Activated CD8-positive, alpha-beta memory T cell treated with anti-CD3 and anti-CD28 coated beads, Interleukin-2, amount 10 ng/mL, durations not matched to agents 7 days and 5 days (primary cell): ENCODE results near the gene ADARB2. TPM values are rescaled to one million over a fixed set of nuclear protein-coding genes. Genes with fewer than 3 reads are reported as not detected.

ENCODE experiments used
- ATAC-seq: fragments of 150-1000 bp; cut with Tn5 transposase; one replicate; pipeline ENCODE4 v1.10.0; 2021; ENCODE audit warnings: moderate library complexity
- CTCF ChIA-PET: fragments of 350-600 bp; sonication (Branson Sonifier 250); formaldehyde crosslinking; loops from one replicate; lab custom pipeline; 2021; ENCODE audit warnings: antibody characterized with exemption; lab: Charles Lee
- DNase-seq: peaks from one replicate; pipeline ENCODE4 v3.0.0-alpha.2; 2020
- H3K27ac Mint-ChIP-seq: one replicate; pipeline ENCODE4 v1.8.0; 2021; ENCODE audit warnings: mild to moderate bottlenecking, mixed read lengths
- H3K27me3 Mint-ChIP-seq: one replicate; pipeline ENCODE4 v1.8.0; 2021; ENCODE audit warnings: mixed read lengths
- H3K36me3 Mint-ChIP-seq: one replicate; pipeline ENCODE4 v1.8.0; 2021; ENCODE audit warnings: mild to moderate bottlenecking, mixed read lengths
- H3K4me1 Mint-ChIP-seq: one replicate; pipeline ENCODE4 v1.8.0; 2021; ENCODE audit warnings: mixed read lengths
- H3K4me3 Mint-ChIP-seq: one replicate; pipeline ENCODE4 v1.8.0; 2021; ENCODE audit warnings: mild to moderate bottlenecking, moderate library complexity, mixed read lengths
- H3K9me3 Mint-ChIP-seq: one replicate; pipeline ENCODE4 v1.8.0; 2022; ENCODE audit warnings: low read depth, mixed read lengths
- total RNA-seq, 2 experiments: library from RNA; stranded (reverse); gene quantifications; one replicate each; pipeline ENCODE4 v1.2.3, GENCODE V29; 2021

Gene ADARB2
- total RNA-seq, 2 experiments from 2014 or later, result not detected

DNA sequence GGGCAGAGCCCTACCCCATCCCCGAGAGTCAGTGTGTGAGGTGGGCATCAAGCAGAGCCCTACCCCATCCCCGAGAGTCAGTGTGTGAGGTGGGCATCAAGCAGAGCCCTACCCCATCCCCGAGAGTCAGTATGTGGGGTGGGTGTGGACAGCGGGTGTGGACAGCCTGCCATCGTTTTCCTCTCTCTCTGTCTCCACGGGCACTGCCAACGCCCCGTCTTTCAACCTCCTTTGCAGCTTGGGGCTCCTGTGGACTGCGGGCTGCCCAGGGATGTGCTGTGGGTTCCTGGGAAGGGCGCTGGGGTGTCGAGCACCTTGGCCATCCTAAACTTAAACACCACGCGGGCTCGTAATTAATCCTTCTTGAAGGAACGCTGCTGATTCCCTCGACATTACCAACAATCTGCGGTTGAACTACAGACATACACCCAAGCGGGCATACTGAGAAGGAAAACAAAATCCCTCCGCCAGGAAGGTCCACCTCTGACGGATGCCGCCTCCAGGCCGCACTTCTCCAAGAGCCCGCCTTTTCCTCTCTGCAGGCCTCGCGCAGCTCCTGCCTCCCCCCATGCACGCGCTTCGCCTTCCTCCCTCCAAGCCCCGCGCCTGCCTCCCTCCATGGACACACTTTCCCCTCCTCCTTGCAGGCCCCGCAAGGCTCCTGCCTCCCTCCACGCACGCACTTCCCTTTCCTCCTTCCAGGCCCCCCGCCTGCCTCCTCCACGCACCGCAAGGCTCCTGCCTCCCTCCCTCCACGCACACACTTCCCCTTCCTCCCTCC is 65.1 kb downstream of the ADARB2 start:
- CTCF ChIA-PET, result no interaction called here
- Mint-ChIP-seq H3K4me3 (no peak overlapping the region), H3K36me3 (no peaks in the 10 kb centered on the region), H3K9me3 (no peaks in the 10 kb centered on the region), H3K4me1 (no peaks in the 10 kb centered on the region), H3K27me3 (no peaks in the 10 kb centered on the region), H3K27ac (no peak overlapping the region)
- ATAC-seq (no peak), DNase-seq (no peak)

DNA sequence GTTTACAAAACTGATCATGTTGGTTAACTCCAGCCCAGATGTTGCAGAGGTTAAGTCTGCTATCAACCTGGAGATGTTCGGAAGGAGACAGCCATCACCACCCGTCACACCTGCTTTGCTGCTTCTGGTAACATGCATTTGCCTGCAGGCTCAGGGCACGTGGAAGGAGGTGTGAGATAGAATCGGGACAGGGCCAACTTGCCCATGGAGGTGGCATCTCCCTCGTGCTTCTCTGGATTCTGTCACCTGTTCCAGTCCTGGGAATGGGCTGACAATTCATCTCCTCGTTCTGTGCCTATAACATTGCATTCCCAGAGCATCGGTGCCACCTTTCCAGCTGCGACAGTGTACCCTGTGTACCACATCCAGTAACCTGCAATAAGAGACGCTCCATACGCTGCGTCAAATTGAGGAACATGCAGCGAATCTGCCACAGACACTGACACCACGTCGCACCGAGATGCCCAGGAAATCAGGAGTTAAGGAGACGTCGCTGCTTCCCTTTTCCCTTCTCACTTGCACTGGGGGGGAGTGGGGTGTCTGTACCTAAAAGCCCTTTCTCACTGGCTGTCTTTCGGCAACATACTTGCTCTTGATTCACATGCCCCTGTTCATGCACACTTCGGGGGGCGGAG is 65.8 kb downstream of the ADARB2 start:
- H3K9me3 Mint-ChIP-seq, result no peaks in the 10 kb centered on the region
- ATAC-seq, result no peak
- H3K4me3 Mint-ChIP-seq, result no peak overlapping the region
- no peak for DNase-seq
- H3K27me3 Mint-ChIP-seq, result no peaks in the 10 kb centered on the region
- H3K36me3 Mint-ChIP-seq, result no peaks in the 10 kb centered on the region
- no peaks in the 10 kb centered on the region for H3K4me1 Mint-ChIP-seq
- no peak overlapping the region for H3K27ac Mint-ChIP-seq
- CTCF ChIA-PET, result no interaction called here

DNA sequence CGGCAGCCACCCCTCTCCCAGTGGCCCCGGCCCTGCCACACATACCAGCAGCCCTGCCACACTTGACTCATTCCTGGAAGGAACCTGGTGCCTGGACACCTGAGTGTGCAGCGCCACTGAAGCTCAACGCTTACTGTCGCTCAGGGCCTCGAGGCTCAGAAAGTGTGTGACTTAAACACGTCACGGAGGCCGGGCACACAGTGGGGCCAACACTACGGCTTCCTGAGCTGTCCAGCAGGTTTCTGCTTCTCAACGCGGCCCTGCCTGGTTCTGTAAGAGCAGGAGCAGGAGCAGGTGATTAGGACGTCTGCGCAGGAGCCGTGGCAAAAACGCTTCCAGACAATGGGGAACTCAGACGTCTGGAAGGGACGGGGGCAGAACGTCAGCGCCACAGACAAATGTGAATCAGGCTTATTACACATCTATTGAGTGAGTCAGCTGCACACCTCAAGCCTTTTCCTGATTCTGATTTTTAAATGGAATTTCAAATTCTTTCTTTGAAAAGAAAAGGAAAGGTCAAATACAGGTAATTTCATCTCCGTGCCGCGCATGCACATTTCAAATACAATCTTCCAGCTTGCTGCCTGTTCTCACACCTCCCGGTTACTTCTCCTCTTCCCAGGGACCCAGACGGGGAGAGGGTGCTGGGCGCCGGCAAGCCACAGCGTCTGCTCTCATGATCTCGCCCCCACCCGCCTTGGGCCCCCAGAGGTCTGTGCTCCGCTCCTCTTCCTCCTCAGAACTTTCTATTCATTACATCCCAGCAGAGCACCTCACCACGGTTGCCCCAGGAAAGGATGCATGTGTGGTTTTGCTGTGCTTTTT is 66.6 kb downstream of the ADARB2 start:
- DNase-seq, result no peak
- no peak for ATAC-seq
- Mint-ChIP-seq H3K4me1 (no peaks in the 10 kb centered on the region), H3K9me3 (no peaks in the 10 kb centered on the region), H3K4me3 (no peak overlapping the region), H3K27me3 (no peaks in the 10 kb centered on the region), H3K27ac (no peak overlapping the region), H3K36me3 (no peaks in the 10 kb centered on the region)
- CTCF ChIA-PET, result no interaction called here

DNA sequence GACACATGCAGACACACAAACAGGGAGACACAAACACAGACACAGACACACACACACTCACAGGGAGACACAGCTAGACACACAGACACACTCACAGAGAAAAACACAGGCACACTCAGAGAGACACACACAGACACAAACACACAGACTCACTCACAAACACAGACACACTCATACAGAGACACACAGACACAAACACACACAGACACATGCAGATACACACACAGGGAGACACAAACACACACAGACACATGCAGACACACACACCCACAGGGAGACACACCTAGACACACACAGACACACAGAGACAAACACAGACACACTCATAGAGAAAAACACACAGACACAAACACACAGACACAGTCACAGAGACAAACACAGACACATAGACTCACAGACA is 67.9 kb downstream of the ADARB2 start:
- no peak overlapping the region for H3K27ac Mint-ChIP-seq
- H3K4me1 Mint-ChIP-seq, result no peaks in the 10 kb centered on the region
- no peak for DNase-seq
- no peaks in the 10 kb centered on the region for H3K36me3 Mint-ChIP-seq
- H3K4me3 Mint-ChIP-seq, result no peak overlapping the region
- CTCF ChIA-PET, result no interaction called here
- no peaks in the 10 kb centered on the region for H3K27me3 Mint-ChIP-seq
- ATAC-seq, result no peak
- H3K9me3 Mint-ChIP-seq, result no peaks in the 10 kb centered on the region

DNA sequence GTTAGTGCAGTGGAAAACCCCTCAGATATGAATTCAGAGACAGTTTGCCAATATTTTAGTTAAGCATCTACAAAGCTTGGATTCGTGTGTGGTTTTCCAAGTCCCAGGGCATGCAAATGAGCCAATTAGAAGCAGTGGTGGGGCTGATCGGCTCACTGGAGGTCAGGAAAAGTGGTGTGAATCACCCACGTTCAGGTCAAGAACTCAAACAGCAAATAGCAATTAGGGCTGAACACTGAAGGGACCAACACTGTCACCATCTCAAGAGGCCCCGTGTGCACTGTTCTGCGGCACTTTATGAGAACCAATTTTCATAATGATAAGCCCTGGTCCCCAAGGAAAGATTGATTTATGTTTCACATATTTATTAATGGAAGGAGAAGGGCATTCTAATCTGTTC is 68.9 kb downstream of the ADARB2 start:
- CTCF ChIA-PET, result no interaction called here
- Mint-ChIP-seq H3K27me3 (no peaks in the 10 kb centered on the region), H3K27ac (no peak overlapping the region), H3K36me3 (no peaks in the 10 kb centered on the region), H3K9me3 (no peaks in the 10 kb centered on the region), H3K4me1 (no peaks in the 10 kb centered on the region), H3K4me3 (no peak overlapping the region)
- no peak for DNase-seq
- no peak for ATAC-seq

DNA sequence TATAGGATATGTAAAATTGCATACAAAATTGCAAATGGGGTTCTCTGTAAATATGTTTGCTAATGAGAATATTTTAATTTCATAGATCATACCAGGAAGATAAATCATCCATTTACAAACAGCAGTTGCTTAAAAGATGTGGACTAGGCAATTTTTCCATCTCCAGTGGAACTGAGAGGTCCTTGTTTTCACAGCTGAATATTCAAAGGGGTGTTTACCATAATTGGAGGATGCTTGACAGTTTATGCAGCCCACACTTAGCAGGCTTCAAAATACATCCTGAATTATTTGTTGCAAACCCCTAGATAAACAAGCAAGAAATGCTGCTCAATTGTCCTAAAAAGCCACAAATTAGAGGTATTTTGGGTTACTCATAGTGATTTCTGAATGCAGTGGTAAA is 69.9 kb downstream of the ADARB2 start:
- H3K4me1 Mint-ChIP-seq, result no peaks in the 10 kb centered on the region
- DNase-seq, result no peak
- no peak overlapping the region for H3K27ac Mint-ChIP-seq
- CTCF ChIA-PET, result no interaction called here
- no peaks in the 10 kb centered on the region for H3K36me3 Mint-ChIP-seq
- no peak for ATAC-seq
- no peak overlapping the region for H3K4me3 Mint-ChIP-seq
- H3K27me3 Mint-ChIP-seq, result no peaks in the 10 kb centered on the region
- no peaks in the 10 kb centered on the region for H3K9me3 Mint-ChIP-seq

DNA sequence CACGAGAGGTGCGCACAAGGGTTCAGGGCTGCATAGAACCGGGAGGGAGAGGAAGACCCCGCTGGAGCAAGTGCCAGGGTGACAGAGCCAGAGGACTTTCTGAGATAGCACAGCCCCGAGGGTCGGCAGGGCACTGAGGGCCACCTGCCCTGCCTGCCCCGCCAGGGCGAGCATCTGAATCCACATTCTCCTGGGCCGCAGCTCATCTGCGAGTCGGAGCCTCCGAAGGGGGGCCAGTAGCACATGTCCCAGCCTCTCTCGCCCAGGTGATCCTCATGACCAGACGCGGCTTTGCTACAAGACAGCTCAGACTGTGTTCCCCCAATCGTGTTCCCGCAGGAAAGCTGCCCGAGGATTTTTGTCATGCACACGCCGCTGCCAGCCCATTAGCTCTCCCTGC is 71.2 kb downstream of the ADARB2 start:
- DNase-seq (no peak), ATAC-seq (no peak)
- H3K4me1 Mint-ChIP-seq, result no peaks in the 10 kb centered on the region
- no peaks in the 10 kb centered on the region for H3K27me3 Mint-ChIP-seq
- H3K36me3 Mint-ChIP-seq, result no peaks in the 10 kb centered on the region
- CTCF ChIA-PET, result no interaction called here
- H3K4me3 Mint-ChIP-seq, result no peak overlapping the region
- no peaks in the 10 kb centered on the region for H3K9me3 Mint-ChIP-seq
- H3K27ac Mint-ChIP-seq, result no peak overlapping the region

DNA sequence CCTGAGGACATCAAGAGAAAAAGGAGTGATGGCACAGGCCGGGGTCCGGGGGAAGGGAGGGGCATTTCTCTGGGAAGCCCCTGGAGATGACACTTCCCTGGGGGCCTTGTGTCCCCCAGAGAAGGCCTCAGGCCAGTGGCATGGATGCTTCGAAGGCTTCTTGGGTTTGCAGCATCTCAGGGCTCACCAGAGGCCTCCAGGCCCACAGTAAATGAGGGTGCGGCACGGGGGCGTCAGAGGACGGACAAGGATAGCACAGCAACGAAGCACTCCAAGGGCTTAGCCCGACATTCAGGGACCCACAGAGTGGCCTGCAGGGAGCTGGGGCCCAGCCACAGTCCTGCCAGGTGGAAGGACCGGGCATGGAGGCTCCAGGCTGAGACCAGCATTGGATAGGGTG is 71.6 kb downstream of the ADARB2 start:
- H3K27ac Mint-ChIP-seq, result no peak overlapping the region
- DNase-seq (no peak), ATAC-seq (no peak)
- H3K9me3 Mint-ChIP-seq, result no peaks in the 10 kb centered on the region
- H3K27me3 Mint-ChIP-seq, result no peaks in the 10 kb centered on the region
- H3K4me1 Mint-ChIP-seq, result no peaks in the 10 kb centered on the region
- H3K4me3 Mint-ChIP-seq, result no peak overlapping the region
- no peaks in the 10 kb centered on the region for H3K36me3 Mint-ChIP-seq
- CTCF ChIA-PET, result no interaction called here

DNA sequence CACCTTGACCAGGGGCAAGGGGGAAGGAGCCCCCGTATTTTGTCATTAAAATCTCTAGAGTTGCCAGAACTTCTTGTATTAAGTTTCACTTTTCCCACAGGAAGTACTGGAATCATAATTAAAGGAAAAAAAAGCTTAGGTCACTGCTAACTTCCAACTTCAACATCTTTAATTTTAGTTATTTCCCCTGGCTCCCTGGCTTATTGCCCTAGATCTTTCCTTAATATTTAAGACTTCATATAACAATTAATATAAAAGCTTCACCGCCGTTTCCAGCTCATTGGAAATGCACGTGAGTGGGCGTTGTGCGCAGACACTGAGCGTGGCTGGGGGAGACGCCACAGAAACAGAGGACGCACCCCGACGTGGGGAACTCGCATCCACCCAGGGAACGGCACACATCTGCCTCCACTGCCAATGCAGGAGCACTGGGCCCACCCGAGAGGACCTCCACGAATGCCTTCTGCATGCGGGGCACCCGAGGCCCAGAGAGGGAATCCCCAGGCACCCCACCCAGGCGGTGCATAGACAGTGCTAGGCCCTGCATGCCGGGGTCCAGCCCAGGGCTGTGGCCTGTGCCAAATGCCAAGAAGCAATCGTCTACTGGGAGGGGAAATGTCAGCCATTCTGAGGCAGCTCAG is 72.2 kb downstream of the ADARB2 start:
- Mint-ChIP-seq H3K27me3 (no peaks in the 10 kb centered on the region), H3K4me3 (no peak overlapping the region), H3K27ac (no peak overlapping the region), H3K36me3 (no peaks in the 10 kb centered on the region), H3K4me1 (no peaks in the 10 kb centered on the region), H3K9me3 (no peaks in the 10 kb centered on the region)
- ATAC-seq (no peak), DNase-seq (no peak)
- CTCF ChIA-PET, result no interaction called here

DNA sequence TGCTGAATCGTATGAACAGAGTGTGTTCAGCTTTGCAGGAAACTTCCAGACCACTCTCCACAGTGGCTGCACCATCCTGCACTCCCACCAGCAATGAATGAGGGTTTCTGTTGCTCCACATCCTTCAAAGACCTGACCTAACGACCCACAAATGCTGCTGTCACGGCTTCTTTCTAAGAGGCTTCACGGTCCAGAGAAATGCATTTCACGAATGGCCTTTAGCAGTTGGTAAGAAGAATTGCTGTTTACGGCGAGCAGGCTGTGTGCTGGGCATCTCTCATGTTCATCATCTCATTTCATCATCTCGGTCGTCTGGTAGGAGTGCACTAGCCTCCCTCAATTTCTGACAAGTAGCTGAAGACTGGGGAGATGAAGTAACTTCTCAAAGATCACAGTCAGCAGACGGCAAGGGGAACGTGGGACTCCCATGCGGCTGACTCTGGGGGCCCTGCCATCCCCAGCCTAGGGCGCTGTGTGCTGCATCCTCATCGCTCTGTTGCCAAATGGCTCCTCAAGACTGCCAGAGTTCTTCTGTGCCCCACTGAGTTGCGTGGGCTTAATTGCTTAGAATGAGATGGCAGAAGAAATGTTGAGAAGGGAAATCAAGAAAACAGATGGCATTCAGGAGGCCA is 72.9 kb downstream of the ADARB2 start:
- Mint-ChIP-seq H3K36me3 (no peaks in the 10 kb centered on the region), H3K27ac (no peak overlapping the region), H3K9me3 (no peaks in the 10 kb centered on the region), H3K27me3 (no peaks in the 10 kb centered on the region), H3K4me1 (no peaks in the 10 kb centered on the region), H3K4me3 (no peak overlapping the region)
- CTCF ChIA-PET, result no interaction called here
- DNase-seq, result no peak
- no peak for ATAC-seq

DNA sequence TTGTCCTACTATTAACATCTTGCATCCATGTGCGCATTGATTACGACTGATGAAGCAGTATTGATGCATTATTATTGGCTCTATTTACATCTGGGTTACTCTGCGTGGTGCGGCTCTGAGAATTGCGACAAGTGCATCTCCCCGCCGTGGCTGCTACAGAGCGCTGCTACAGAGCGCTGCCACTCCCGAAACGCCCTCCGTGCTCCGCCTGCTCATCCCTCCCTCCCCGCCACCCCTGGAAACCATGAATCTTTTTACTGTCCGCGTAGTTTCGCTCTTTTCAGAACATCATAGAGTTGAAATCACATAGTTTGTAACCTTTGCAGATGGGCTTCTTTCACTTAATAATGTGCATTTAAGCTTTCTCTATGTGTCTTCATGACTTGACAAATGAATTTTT is 74.1 kb downstream of the ADARB2 start:
- H3K4me1 Mint-ChIP-seq, result no peaks in the 10 kb centered on the region

DNA sequence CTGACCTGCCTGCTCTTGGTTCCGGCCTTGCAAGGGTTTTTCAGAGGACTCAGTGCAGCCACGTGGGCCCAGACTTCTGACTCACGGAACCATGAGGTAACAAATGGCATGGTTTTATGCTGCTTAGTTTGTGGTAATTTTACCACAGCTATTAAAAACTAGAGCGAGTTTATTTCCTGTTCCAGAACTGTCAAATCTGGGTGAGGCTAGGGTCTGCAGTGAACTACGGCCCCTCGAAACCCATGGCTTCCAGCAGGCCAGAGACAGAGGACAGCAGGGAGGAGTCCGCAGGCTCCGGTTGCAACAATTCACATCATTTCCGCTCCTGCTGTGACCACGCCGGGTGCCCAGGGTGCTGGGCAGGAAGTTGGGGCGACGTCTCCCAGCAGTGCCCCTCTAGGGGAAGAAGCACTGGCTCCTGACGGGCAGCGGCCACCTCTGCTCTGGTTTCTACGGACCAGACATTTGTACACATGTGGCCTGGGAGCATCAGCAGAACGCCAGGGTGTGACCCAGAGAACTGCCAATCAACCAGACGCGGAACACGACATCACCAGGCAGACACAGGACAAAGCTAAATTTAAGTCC is 74.8 kb downstream of the ADARB2 start:
- H3K4me3 Mint-ChIP-seq, result no peak overlapping the region
- DNase-seq (no peak), ATAC-seq (no peak)
- H3K27ac Mint-ChIP-seq, result no peak overlapping the region
- no peaks in the 10 kb centered on the region for H3K36me3 Mint-ChIP-seq
- H3K9me3 Mint-ChIP-seq, result no peaks in the 10 kb centered on the region
- CTCF ChIA-PET, result no interaction called here
- H3K27me3 Mint-ChIP-seq, result no peaks in the 10 kb centered on the region
- H3K4me1 Mint-ChIP-seq, result no peaks in the 10 kb centered on the region

More for the DNA sequence above, 74.1 kb downstream of the ADARB2 start:
- Mint-ChIP-seq H3K27me3 (no peaks in the 10 kb centered on the region), H3K27ac (no peak overlapping the region), H3K36me3 (no peaks in the 10 kb centered on the region), H3K4me3 (no peak overlapping the region), H3K9me3 (no peaks in the 10 kb centered on the region)
- DNase-seq, result no peak
- CTCF ChIA-PET, result no interaction called here
- ATAC-seq, result no peak
